MM.1S (cell line): ENCODE data around the gene BDH2.
A peak's percentile ranks its signal among the peaks of the same experiment; 100 is the strongest.

ENCODE experiments used
- DNase-seq: peaks from one replicate; pipeline ENCODE4 v3.0.0-alpha.2; 2015
- H2AFZ ChIP-seq: fragments of 300-600 bp; sonication (generic); 2 replicates; pipeline ENCODE4 v1.6.0; 2016; ENCODE audit warnings: antibody characterized with exemption, low read length
- H3F3A ChIP-seq: fragments of 300-600 bp; sonication (generic); 2 replicates; pipeline ENCODE4 v1.6.1; 2016; ENCODE audit warnings: mild to moderate bottlenecking, antibody characterized with exemption, low read length, moderate library complexity, mixed read lengths; ENCODE audit not compliant: insufficient read depth
- H3K27ac ChIP-seq: fragments of 300-600 bp; sonication (generic); 2 replicates; pipeline ENCODE4 v1.5.1; 2016; ENCODE audit warnings: mild to moderate bottlenecking, low read length
- H3K27me3 ChIP-seq: fragments of 300-600 bp; sonication (generic); replicated peaks from 2 replicates; pipeline ENCODE4 v1.6.0; 2016; ENCODE audit warnings: low read length; ENCODE audit not compliant: insufficient read depth
- H3K36me3 ChIP-seq: fragments of 300-600 bp; sonication (generic); replicated peaks from 2 replicates; pipeline ENCODE4 v1.6.1; 2016; ENCODE audit warnings: mild to moderate bottlenecking, low read length, mixed read lengths; ENCODE audit not compliant: insufficient read depth
- H3K4me1 ChIP-seq: fragments of 300-600 bp; sonication (generic); 2 replicates; pipeline ENCODE4 v1.6.1; 2016; ENCODE audit warnings: low read length, mixed read lengths
- H3K4me2 ChIP-seq: fragments of 300-600 bp; sonication (generic); 2 replicates; pipeline ENCODE4 v1.6.0; 2016; ENCODE audit warnings: low read depth, low read length
- H3K4me3 ChIP-seq: fragments of 300-600 bp; sonication (generic); 2 replicates; pipeline ENCODE4 v1.5.1; 2016; ENCODE audit warnings: low read length, mixed read lengths
- H3K79me2 ChIP-seq: fragments of 300-600 bp; sonication (generic); 2 replicates; pipeline ENCODE4 v1.6.1; 2016; ENCODE audit warnings: mixed run types, low read length, mixed read lengths
- H3K9ac ChIP-seq: fragments of 300-600 bp; sonication (generic); 2 replicates; pipeline ENCODE4 v1.6.1; 2016; ENCODE audit warnings: low read length, mixed read lengths
- H3K9me2 ChIP-seq: fragments of 300-600 bp; sonication (generic); replicated peaks from 2 replicates; pipeline ENCODE4 v1.6.1; 2016; ENCODE audit warnings: mild to moderate bottlenecking, low read length, mixed read lengths; ENCODE audit not compliant: insufficient read depth
- H3K9me3 ChIP-seq: fragments of 300-600 bp; sonication (generic); replicated peaks from 2 replicates; pipeline ENCODE4 v1.6.1; 2016; ENCODE audit warnings: mild to moderate bottlenecking, low read length, mixed read lengths; ENCODE audit not compliant: insufficient read depth
- H4K20me1 ChIP-seq: fragments of 300-600 bp; sonication (generic); 2 replicates; pipeline ENCODE4 v1.6.1; 2016; ENCODE audit warnings: mild to moderate bottlenecking, low read length, moderate library complexity, mixed read lengths; ENCODE audit not compliant: insufficient read depth
- EZH2 ChIP-seq: fragments of 300-600 bp; sonication (generic); optimal IDR thresholded peaks from 2 replicates; pipeline ENCODE3; 2017; ENCODE audit warnings: low read depth, mild to moderate bottlenecking, antibody characterized with exemption, low read length, mixed read lengths
- EZH2phosphoT487 ChIP-seq: fragments of 300-600 bp; sonication (generic); IDR thresholded peaks from 2 replicates; pipeline ENCODE4 v1.6.1; 2018; ENCODE audit warnings: antibody characterized with exemption, low read length
- TF ChIP-seq, protein P1 (sequence below): fragments of 300-600 bp; sonication (generic); IDR thresholded peaks from 2 replicates; pipeline ENCODE4 v1.5.1; 2016; ENCODE audit warnings: antibody characterized with exemption, low read length, mixed read lengths

BDH2 gene

DNA sequence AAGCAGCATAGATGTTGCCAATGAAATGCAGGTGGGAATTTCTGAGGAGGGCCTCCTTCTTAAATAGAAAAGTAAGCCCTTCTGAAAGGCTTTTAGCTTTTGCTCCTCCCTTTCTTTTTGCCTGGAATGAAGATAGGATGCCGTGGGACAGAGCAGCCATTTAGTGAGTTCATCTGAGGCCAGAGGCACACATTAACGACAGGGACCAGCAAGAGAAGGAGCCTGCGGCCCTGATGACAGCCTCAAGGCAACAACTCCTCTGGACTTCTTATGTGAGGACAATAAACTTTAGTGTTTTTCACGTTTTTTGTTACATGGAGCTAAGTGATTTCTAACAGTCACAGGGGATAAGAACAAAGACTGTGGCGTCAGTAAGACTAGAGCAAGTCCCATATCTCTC is 1.1 kb upstream of the BDH2 start:
- Histone ChIP-seq H3K9me2 (no peaks in the 10 kb centered on the region), H3F3A (no peaks in the 10 kb centered on the region), H3K4me1 (no peaks in the 10 kb centered on the region; the same call in 1 of the 2 replicates), H3K27me3 (no peaks in the 10 kb centered on the region), H3K4me3 (no peak overlapping the region), H3K36me3 (no peaks in the 10 kb centered on the region), H3K27ac (no peak overlapping the region), H3K79me2 (no peaks in the 10 kb centered on the region), H3K4me2 (no peak overlapping the region), H3K9ac (no peak overlapping the region), H4K20me1 (no peaks in the 10 kb centered on the region), H2AFZ (no peak overlapping the region), H3K9me3 (no peaks in the 10 kb centered on the region)
- DNase-seq, result no peak
- TF ChIP-seq, protein P1, sequence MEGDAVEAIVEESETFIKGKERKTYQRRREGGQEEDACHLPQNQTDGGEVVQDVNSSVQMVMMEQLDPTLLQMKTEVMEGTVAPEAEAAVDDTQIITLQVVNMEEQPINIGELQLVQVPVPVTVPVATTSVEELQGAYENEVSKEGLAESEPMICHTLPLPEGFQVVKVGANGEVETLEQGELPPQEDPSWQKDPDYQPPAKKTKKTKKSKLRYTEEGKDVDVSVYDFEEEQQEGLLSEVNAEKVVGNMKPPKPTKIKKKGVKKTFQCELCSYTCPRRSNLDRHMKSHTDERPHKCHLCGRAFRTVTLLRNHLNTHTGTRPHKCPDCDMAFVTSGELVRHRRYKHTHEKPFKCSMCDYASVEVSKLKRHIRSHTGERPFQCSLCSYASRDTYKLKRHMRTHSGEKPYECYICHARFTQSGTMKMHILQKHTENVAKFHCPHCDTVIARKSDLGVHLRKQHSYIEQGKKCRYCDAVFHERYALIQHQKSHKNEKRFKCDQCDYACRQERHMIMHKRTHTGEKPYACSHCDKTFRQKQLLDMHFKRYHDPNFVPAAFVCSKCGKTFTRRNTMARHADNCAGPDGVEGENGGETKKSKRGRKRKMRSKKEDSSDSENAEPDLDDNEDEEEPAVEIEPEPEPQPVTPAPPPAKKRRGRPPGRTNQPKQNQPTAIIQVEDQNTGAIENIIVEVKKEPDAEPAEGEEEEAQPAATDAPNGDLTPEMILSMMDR, result no peak
- TF ChIP-seq EZH2 (no peak), EZH2phosphoT487 (no peak)

DNA sequence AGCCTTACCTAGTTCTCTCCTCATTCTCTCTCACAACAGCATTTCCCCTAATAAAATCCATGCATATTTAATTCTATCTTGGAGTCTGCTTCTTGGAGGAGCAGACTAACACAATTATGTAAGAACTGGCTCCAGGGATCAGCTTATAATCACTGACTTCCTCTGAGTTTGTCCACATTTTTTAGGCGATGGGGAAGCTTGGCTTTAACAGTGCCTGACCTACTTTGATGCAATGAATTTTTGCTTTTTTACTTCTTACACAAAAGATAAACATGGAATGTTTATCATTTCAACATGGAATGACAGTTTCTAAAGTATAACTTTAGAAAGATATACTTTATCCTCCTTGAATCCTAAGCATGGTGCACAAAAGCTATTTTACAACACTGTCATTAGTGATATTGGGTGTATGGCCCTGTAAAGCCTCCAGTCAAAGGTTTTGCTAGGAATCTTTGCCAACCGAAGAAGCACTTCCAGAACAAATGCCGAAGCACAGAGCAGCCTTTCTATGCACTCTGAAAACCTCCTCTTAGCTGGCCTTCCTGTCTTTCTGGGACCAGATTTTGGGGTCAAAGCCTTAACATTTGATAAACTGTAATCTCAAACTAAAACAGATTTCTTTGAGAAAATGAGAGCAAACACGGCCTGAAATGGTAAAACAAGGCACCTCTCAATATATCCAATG is 736 bp downstream of the BDH2 start:
- Histone ChIP-seq H3F3A (no peaks in the 10 kb centered on the region), H2AFZ (peak overlapping the region; percentile 84), H3K79me2 (no peaks in the 10 kb centered on the region), H4K20me1 (no peaks in the 10 kb centered on the region), H3K9me2 (no peaks in the 10 kb centered on the region), H3K27me3 (no peaks in the 10 kb centered on the region), H3K27ac (no peak overlapping the region), H3K36me3 (no peaks in the 10 kb centered on the region), H3K4me2 (peak overlapping the region; percentile 72), H3K9me3 (no peaks in the 10 kb centered on the region), H3K4me3 (peak overlapping the region; percentile 43), H3K9ac (peak overlapping the region; percentile 44; the same call in 1 of the 2 replicates), H3K4me1 (no peaks in the 10 kb centered on the region; the same call in 1 of the 2 replicates)
- no peak for TF ChIP-seq EZH2
- TF ChIP-seq EZH2phosphoT487, result no peak
- TF ChIP-seq, protein P1, result no peak
- no peak for DNase-seq

DNA sequence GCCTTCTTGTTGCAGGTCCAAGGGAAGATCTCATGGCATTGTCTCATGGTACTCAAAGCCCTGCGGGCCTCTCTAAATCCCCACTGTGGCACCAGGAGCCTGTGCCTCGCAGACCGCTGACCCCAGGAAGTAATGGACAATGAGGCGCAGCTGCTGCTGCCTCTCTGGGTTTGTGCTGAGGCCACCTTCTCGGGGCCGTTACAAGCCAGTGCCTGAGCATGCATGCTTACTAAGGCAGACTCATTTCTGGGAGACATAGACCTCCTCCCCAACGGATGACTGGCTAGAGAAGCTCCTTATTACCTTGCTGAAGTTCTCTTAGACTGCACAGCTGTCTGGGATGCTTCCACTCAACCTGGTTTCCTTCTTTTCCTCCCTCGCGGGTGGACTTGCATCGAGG is 1.3 kb downstream of the BDH2 start:
- no peaks in the 10 kb centered on the region for H3K9me2 ChIP-seq
- H2AFZ ChIP-seq, result no peak overlapping the region
- H3K4me3 ChIP-seq, result no peak overlapping the region
- H3K9me3 ChIP-seq, result no peaks in the 10 kb centered on the region
- TF ChIP-seq EZH2phosphoT487 (no peak), EZH2 (no peak)
- TF ChIP-seq, protein P1, result no peak
- H3K36me3 ChIP-seq, result no peaks in the 10 kb centered on the region
- H3K27ac ChIP-seq, result no peak overlapping the region
- H3K79me2 ChIP-seq, result no peaks in the 10 kb centered on the region
- no peaks in the 10 kb centered on the region for H3F3A ChIP-seq
- H3K27me3 ChIP-seq, result no peaks in the 10 kb centered on the region
- no peaks in the 10 kb centered on the region; the same call in 1 of the 2 replicates for H3K4me1 ChIP-seq
- no peak for DNase-seq
- H3K4me2 ChIP-seq, result no peak overlapping the region
- no peak overlapping the region for H3K9ac ChIP-seq
- no peaks in the 10 kb centered on the region for H4K20me1 ChIP-seq
